HG02678 (cell line): Measurements from ENCODE around the gene WDR87.
"Not testable (repeated sequence)": the region's sequence is repeated elsewhere in the genome, so short reads cannot be mapped to it uniquely, and the experiment has no call there.

Experiments
- ATAC-seq: cut with Tn5 transposase; IDR thresholded peaks from one replicate; pipeline ENCODE4 v1.9.1; 2021; ENCODE audit warnings: mild to moderate bottlenecking, moderate library complexity; ENCODE audit not compliant: unreplicated experiment

The WDR87 gene

DNA sequence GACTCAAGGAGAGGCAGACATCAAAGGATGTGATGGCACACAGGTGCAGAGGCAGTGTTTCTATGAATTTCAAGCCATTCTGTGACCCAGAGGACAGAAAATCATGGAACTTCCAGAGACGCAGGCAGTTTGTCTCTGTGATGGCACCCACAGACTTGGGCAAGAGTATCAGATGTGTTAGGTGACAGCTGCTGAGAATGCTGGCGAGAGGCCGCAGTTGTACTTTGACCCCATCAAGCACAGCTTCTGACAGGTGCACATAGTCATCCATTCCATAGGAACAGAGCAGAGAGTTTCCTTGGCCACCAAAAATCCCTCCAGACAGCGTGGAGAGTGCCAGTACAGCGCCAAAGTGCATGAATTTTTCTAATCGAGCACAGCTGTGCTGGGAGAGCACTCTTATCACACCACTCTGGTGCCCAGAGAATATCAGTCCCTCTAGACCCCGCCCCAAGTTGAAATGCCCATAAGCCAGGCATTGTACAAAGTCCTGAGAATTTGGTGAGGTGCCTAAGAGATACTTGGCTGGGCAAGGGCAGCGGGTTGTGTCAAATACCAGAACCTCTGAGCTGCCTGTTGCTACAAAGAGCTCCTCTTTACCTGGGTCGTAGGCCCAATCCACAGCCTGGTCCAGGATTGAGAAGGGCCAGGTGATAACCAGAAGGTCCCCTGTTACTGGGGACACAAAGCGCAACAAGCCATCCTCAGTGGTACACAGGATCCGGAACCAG is 12.4 kb downstream of the WDR87 start:
- no peak for ATAC-seq

DNA sequence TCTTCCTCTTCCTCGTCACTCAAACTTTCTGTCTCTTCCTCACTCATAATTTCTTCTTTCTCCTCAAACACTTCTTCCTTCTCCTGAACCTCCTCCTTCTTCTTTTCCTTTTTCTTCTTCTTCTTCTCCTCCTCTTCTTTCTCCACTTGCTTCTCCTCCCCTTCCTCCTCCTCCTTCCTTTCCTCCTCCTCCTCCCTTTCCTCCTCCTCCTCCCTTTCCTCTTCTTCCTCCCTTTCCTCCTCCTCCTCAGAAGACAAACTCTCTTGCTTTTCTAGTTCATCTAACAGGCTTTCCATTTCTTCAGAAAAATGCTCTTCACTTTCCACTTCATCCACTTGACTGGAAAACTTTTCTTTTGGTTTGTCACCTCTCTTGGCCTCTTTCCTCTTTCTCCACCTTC is 19.8 kb downstream of the WDR87 start:
- no peak for ATAC-seq

DNA sequence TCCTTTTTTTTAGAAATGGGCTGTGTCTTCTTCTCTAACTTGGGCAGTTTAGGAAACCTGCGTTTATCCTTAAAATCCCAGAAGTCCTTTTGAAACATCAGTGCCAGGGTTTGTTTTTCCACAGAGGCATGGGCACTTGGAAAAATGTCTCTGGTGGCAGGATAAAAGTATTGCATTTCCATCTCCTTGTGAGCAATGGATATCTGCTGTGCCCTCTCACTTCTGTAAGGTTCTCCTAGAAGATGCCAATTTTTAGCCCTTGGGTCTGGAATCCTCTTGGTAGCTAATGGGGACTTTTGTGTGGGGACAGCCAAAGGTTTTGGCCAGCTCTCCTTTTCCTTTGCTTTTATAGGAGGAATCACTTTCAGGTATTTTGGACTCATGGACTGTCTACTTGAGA is 21.0 kb downstream of the WDR87 start:
- no peak for ATAC-seq

DNA sequence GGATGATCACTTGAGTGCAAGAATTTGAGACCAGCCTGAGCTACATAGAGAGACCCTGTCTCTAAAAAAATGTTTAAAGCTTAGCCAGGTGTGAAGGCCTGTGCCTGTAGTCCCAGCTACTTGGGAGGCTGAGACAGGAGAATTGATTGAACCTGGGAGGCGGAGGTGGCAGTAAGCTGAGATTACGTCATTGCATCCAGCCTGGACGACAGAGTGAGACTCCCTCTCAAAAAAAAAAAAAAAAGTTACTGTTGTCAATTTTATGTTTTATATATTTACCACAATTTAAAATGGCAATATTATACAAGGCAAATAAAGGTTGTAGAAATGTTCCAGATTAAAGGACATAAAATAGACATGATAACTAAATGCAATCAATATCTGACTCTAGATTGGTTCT is 29.2 kb downstream of the WDR87 start:
- ATAC-seq, result no peak

DNA sequence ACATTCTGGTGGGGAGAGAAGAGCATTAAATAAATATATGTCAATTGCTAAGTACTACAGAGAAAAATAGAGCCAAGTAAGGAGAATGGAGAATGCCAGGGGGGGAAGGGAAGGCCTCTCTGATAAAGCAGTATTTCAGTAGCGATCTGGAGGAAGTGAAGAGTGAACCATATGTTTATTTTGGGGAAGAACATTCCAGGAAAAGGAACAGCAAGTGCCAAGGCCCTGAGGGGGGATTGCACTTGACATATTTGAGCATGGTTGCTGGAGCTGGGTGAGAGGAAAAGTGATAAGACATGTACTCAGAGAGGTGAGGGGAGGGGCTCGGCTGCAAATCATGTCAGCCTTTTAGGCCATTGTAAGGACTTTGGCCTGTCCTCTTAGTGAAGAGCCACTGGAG is 30.4 kb downstream of the WDR87 start:
- ATAC-seq, result no peak

DNA sequence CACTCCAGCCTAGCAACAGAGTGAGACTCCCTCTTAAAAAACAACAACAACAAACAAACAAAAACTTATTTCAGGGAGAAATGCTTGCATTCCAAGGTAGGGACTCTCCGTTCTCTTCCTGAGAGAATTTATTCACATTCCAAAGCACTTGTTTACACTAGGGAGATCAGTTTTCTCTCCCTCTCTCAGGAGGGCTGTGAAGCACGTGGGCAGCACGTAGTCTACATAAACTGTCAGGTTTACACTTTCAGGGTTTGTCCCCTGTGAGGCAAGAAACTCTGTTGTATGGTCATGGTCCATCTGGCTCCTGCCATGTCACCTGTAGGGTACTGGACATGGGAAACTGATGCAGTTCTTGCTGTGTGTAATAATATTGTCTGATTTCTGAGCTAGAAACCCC is 31.6 kb downstream of the WDR87 start:
- no peak for ATAC-seq

DNA sequence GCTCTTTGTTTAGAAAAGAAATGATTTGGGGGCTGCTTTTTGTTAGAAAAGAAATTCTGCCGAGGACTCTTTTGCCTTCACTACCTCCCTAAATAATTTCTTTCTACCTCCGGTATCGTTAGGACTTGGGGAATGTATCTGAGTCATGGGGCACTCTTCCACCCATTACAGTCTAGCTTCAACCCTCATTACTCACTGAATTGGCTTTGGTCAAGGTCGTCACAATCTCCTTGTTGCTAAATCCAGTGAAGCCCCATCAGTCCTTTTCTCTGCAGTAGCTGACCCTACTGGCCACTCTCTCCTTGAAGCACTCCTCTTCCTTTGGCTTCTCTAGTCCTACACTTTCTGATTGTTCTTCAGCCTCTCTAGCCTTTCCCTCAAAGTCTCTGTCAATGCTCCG is 34.0 kb downstream of the WDR87 start:
- ATAC-seq, result no peak

DNA sequence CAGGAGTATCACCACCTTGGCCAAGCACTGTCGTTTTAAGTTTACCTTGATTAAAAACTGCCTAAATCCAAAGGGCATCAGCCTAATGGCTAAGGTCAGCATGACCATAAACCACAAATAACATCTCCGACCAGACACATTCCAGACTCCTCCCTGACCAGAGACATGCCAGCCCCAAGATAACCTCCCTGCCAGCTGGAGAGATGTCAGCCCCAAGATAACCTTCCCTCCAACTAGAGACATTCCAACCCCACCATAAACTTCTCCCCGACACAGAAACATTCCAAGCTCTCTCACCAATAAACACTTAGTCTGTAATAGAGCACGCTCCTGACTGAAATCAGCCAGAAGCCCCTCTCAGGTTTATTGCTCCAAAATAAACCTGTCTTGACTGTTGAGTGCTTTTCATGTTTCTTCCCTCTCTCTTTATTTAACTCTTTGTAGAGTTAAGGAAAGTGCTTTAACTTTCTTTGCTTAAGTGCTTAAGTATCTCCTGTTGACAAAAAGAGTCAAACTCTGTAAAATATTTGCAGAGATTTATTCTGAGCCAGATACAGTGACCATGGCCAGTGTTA is 36.5 kb downstream of the WDR87 start:
- ATAC-seq, result no peak

DNA sequence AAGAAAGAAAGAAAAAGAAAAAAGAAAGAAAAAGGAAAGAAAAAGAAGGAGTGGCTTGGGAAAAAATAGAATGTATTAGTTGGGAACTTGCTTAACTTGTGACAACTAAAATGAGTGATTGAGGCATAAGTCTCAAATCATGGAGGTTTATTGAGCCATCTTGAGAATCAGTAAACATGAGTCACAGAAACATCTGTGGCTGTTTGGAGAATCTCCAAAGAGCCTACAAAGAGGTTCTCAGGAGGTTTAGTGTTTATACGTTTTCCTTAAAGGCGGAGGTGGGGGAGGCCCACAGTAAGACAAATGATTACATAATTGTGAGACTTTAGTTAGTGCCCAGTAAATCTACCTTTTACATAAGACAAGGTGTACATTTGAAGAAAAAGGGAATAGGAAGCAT is 38.6 kb downstream of the WDR87 start:
- no peak for ATAC-seq

DNA sequence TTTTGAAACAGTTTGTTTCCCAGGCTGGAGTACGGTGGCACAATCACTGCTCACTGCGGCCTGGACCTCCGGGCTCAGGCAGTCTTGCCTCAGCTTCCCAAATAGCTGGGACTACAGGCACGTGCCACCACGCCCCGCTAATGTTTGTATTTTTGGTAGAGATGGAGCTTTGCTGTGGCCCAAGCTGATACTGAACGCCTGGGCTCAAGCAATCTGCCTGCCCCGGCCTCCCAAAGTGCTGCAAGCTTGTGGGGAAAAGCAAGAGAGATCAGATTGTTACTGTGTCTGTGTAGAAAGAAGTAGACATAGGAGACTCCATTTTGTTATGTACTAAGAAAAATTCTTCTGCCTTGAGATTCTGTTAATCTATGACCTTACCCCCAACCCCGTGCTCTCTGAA is 40.5 kb downstream of the WDR87 start:
- ATAC-seq, result not testable (repeated sequence)

DNA sequence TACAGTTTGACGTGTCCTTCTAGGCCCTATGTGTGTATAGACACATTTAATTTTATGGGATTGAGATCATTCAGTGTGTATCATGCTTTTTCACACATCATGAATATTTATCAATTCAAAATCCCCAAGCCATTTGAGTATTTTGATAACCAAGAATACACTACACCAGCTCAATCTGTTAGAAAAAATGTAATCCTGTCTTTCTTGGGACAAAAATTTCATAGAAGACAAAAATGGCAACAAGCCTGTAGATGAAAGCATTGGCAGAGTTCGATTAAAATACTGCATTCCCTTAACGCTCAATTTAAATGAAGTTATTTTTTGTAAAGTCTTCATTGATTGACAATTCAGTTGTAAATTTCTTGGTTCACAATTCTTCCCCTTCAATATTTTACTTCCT is 41.9 kb downstream of the WDR87 start:
- no peak for ATAC-seq

DNA sequence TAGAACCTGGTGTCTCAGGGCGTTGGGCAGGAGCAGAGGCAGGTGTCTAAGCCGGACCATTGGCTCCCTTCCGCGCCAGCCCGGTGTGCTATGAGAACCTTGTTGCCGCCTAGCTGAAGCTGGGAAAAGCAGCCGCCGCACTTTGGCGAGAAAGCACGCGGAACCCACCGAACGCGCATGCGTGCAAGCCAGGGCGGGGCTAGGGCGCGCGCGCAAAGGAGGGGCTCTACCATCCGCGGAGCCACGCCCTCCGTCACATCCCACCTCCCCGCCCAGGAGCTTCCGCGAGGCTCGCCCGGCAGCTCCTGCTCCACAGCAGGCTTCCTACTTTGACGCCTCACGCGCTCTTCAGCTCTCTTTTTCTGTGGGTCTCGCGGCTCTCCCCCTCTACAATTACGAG is 51.3 kb downstream of the WDR87 start:
- ATAC-seq, result no peak

DNA sequence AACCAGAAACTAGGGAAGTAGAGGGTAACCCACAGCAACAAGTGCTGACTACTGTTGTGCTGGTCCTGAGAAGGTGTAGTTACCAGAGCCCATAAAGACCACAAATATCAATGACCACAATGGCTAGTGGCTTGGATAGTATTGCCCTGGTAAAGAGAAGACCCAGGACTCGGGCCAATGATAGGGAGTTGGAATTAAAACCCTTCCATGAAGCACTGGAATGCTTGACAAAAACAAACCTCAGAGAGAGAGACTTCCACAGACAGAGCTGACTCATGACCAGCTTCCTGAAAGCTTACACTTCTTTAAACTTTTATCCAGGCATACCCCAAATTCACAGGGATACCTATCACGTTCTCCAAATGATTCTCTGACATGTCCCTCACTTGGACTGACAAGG is 60.5 kb downstream of the WDR87 start:
- no peak for ATAC-seq
